Measurements from ENCODE around the gene TLR6. TPM values are rescaled to one million over a fixed set of nuclear protein-coding genes. Genes with fewer than 3 reads are reported as not detected.
A peak's percentile ranks its signal among the peaks of the same experiment; 100 is the strongest.
"Not testable (repeated sequence)": the region's sequence is repeated elsewhere in the genome, so short reads cannot be mapped to it uniquely, and the experiment has no call there.

The TLR6 gene
- polyA plus RNA-seq, 5 donors: 0.92 to 1.8 (median 1.5) TPM

GRCh38 chr4:38788317-38788716, 68.3 kb downstream of the TLR6 start:
- no peak for DNase-seq

- DNase-seq: no peak
Observed at GRCh38 chr4:38787693-38788092, 68.9 kb downstream of the TLR6 start.

- DNase-seq: no peak
Observed at GRCh38 chr4:38785901-38786402, 70.7 kb downstream of the TLR6 start.

- DNase-seq: no peak
Observed at GRCh38 chr4:38785041-38785790, 71.4 kb downstream of the TLR6 start.

GRCh38 chr4:38784141-38784540, 72.5 kb downstream of the TLR6 start:
- no peak for DNase-seq

- no peak for DNase-seq
Observed at GRCh38 chr4:38783109-38783460, 73.5 kb downstream of the TLR6 start.

GRCh38 chr4:38782452-38783108, 74.0 kb downstream of the TLR6 start, which contains the start of gene TLR10:
Gene TLR10 (minus strand): TSS chr4:38782990. CDS start chr4:38775590, 7,400 bp downstream.
- DNase-seq: peak in 1 of 2 donors; percentile 26

GRCh38 chr4:38781854-38782261, 74.8 kb downstream of the TLR6 start:
- DNase-seq: no peak

GRCh38 chr4:38780833-38781484, 75.7 kb downstream of the TLR6 start:
- no peak for DNase-seq

GRCh38 chr4:38779790-38780189, 76.8 kb downstream of the TLR6 start:
- DNase-seq: no peak

GRCh38 chr4:38777925-38778324, 78.7 kb downstream of the TLR6 start:
- not testable (repeated sequence) for DNase-seq

GRCh38 chr4:38775326-38775725, 81.3 kb downstream of the TLR6 start:
- no peak for DNase-seq

- DNase-seq: no peak
Observed at GRCh38 chr4:38774181-38774955, 82.2 kb downstream of the TLR6 start.

Other genes with a start within 250 kb of the TLR6 start
- gene KLF3, start 192.6 kb downstream of the TLR6 start, polyA plus RNA-seq (ENCODE audit: insufficient read depth in 1 of 5, insufficient read length in 5 of 5, low replicate concordance in 1 of 5): 10 to 100 TPM; 36.7 to 55.5 (median 45.9) TPM
- gene TLR10, start 73.8 kb downstream of the TLR6 start, polyA plus RNA-seq (ENCODE audit: insufficient read depth in 1 of 5, insufficient read length in 5 of 5, low replicate concordance in 1 of 5): 1 to 10 TPM in 2 of 5 donors, under 1 TPM in 3; 0.75 to 1.1 (median 0.96) TPM
- 1 to 10 TPM; 2.2 to 6.6 (median 4.9) TPM for gene TLR1, start 52.0 kb downstream of the TLR6 start, polyA plus RNA-seq (ENCODE audit: insufficient read depth in 1 of 5, insufficient read length in 5 of 5, low replicate concordance in 1 of 5)
- 10 to 100 TPM; 47.1 to 69.2 (median 54.2) TPM for gene FAM114A1, start 11.0 kb upstream of the TLR6 start, polyA plus RNA-seq (ENCODE audit: insufficient read depth in 1 of 5, insufficient read length in 5 of 5, low replicate concordance in 1 of 5)
- gene TMEM156, start 175.6 kb upstream of the TLR6 start, polyA plus RNA-seq (ENCODE audit: insufficient read depth in 1 of 5, insufficient read length in 5 of 5, low replicate concordance in 1 of 5): under 1 TPM; 0.23 to 0.98 (median 0.63) TPM
- 10 to 100 TPM; 31.3 to 57.5 (median 44.5) TPM for gene KLHL5, start 205.4 kb upstream of the TLR6 start, polyA plus RNA-seq (ENCODE audit: insufficient read depth in 1 of 5, insufficient read length in 5 of 5, low replicate concordance in 1 of 5)

All from right lung (tissue), 5 donors.